SK-N-SH treated with all-trans-retinoic acid at 6 μM for 48 hours (cell line): ENCODE data around the gene FUBP3.

Source experiments
- ATAC-seq: fragments of 200-7000 bp; cut with Tn5 transposase; 3 replicates; pipeline ENCODE4 v1.9.1; 2020; ENCODE audit warnings: mild to moderate bottlenecking, moderate library complexity
- ARNTL ChIP-seq: fragments of 450-650 bp; formaldehyde crosslinking; IDR thresholded peaks from 2 replicates; pipeline ENCODE4 v1.5.0; 2020; ENCODE audit warnings: low read depth, mild to moderate bottlenecking, moderate library complexity, borderline replicate concordance
- CSDC2 ChIP-seq: fragments of 250-450 bp; sonication (Bioruptor Pico); IDR thresholded peaks from 2 replicates; pipeline ENCODE4 v1.5.0; 2020; ENCODE audit warnings: mild to moderate bottlenecking, moderate library complexity
- ESRRG ChIP-seq: fragments of 250-450 bp; sonication (Bioruptor Pico); IDR thresholded peaks from 2 replicates; pipeline ENCODE4 v1.6.1; 2021; ENCODE audit warnings: mild to moderate bottlenecking
- GLIS3 ChIP-seq: fragments of 250-450 bp; sonication (Bioruptor Pico); IDR thresholded peaks from 2 replicates; pipeline ENCODE4 v1.5.0; 2020; ENCODE audit warnings: mild to moderate bottlenecking, moderate library complexity
- ISL1 ChIP-seq: fragments of 250-450 bp; sonication (Bioruptor Pico); IDR thresholded peaks from 2 replicates; pipeline ENCODE4 v2.1.2; 2022; ENCODE audit warnings: mild to moderate bottlenecking, moderate library complexity
- PPARA ChIP-seq: fragments of 250-450 bp; sonication (Bioruptor Pico); IDR thresholded peaks from 2 replicates; pipeline ENCODE4 v1.5.0; 2020; ENCODE audit warnings: mild to moderate bottlenecking, borderline replicate concordance
- RARB ChIP-seq: fragments of 250-450 bp; sonication (Bioruptor Pico); IDR thresholded peaks from 2 replicates; pipeline ENCODE4 v1.8.0; 2021; ENCODE audit warnings: mild to moderate bottlenecking, moderate library complexity
- TCF4 ChIP-seq: fragments of 250-450 bp; sonication (Bioruptor Pico); IDR thresholded peaks from 2 replicates; pipeline ENCODE4 v1.8.0; 2021; ENCODE audit warnings: mild to moderate bottlenecking, moderate library complexity, borderline replicate concordance
- TSHZ2 ChIP-seq: fragments of 250-450 bp; sonication (Bioruptor Pico); IDR thresholded peaks from 2 replicates; pipeline ENCODE4 v1.5.0; 2020; ENCODE audit warnings: mild to moderate bottlenecking, moderate library complexity
- ZC3H10 ChIP-seq: fragments of 250-450 bp; sonication (Bioruptor Pico); IDR thresholded peaks from 2 replicates; pipeline ENCODE4 v1.5.1; 2021; ENCODE audit warnings: mild to moderate bottlenecking, moderate library complexity
- ZFP3 ChIP-seq: fragments of 250-450 bp; sonication (Bioruptor Pico); IDR thresholded peaks from 2 replicates; pipeline ENCODE4 v1.5.0; 2020; ENCODE audit warnings: mild to moderate bottlenecking, moderate library complexity
- ZFP30 ChIP-seq: fragments of 450-650 bp; formaldehyde crosslinking; IDR thresholded peaks from 2 replicates; pipeline ENCODE4 v1.5.0; 2022; ENCODE audit warnings: mild to moderate bottlenecking, moderate library complexity
- ZNF70 ChIP-seq: fragments of 450-650 bp; formaldehyde crosslinking; IDR thresholded peaks from 2 replicates; pipeline ENCODE4 v1.5.0; 2020; ENCODE audit warnings: mild to moderate bottlenecking, moderate library complexity
- ZNF8 ChIP-seq: fragments of 450-650 bp; formaldehyde crosslinking; IDR thresholded peaks from 2 replicates; pipeline ENCODE4 v1.5.0; 2020; ENCODE audit warnings: mild to moderate bottlenecking, moderate library complexity
- TF ChIP-seq, protein P1 (sequence below): fragments of 250-450 bp; sonication (Bioruptor Pico); IDR thresholded peaks from 2 replicates; pipeline ENCODE4 v1.5.1; 2020; ENCODE audit warnings: low read depth, mild to moderate bottlenecking, moderate library complexity
- TF ChIP-seq, protein P2 (sequence below): fragments of 250-450 bp; sonication (Bioruptor Pico); IDR thresholded peaks from 2 replicates; pipeline ENCODE4 v1.8.0; 2020; ENCODE audit warnings: mild to moderate bottlenecking, moderate library complexity, borderline replicate concordance
- TF ChIP-seq, protein P3 (sequence below): fragments of 250-450 bp; sonication (Bioruptor Pico); IDR thresholded peaks from 2 replicates; pipeline ENCODE4 v1.5.1; 2021; ENCODE audit warnings: mild to moderate bottlenecking, moderate library complexity

The FUBP3 gene

DNA sequence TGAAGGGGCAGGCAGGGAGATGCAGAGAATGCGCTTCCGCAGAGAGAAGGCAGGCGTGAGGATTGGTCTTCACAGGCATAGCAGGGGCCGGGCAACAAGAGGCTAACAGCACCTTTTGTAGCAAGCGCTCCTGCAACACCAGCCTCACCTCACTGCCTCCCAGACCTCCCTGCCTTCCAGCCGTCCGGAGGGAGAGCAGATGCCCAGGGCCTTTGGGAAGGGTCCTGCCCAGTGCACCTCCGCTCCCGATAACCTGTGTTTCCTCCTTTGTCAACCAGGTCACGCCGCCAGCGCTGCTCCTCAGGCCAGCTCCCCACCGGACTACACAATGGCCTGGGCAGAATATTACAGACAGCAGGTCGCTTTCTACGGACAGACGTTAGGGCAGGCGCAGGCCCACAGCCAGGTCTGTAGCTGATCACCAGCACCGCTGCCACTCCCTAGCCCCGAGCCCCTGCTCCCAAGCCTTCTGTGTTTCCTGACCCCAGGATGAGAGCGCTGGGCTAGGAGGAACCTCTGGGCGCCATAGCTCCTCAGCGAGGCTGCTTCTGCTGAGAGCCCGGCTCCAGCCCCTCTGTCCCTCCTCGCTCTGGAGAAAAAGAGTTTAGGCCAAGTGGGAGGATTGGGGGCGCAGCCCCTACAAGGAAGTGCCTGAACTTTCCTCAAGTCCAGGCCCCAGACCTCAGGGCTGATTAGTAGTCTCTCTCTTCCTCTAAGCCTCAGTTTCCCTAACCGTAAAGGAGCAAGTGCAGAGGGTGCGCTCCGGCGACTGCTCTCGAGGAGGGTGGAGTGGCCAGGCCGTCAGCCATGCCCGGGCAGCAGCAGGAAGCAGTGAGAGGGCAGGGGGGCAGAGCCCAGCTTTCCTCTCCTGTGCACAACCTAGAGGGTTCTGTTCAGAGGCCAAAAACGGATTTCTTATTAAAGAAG lies 56.6 kb downstream of the FUBP3 start (continued):
- TF ChIP-seq, protein P1, sequence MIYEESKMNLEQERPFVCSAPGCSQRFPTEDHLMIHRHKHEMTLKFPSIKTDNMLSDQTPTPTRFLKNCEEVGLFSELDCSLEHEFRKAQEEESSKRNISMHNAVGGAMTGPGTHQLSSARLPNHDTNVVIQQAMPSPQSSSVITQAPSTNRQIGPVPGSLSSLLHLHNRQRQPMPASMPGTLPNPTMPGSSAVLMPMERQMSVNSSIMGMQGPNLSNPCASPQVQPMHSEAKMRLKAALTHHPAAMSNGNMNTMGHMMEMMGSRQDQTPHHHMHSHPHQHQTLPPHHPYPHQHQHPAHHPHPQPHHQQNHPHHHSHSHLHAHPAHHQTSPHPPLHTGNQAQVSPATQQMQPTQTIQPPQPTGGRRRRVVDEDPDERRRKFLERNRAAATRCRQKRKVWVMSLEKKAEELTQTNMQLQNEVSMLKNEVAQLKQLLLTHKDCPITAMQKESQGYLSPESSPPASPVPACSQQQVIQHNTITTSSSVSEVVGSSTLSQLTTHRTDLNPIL (CRISPR knock-in tag) = no peak
- TF ChIP-seq, all 23 proteins: peak for 0

DNA sequence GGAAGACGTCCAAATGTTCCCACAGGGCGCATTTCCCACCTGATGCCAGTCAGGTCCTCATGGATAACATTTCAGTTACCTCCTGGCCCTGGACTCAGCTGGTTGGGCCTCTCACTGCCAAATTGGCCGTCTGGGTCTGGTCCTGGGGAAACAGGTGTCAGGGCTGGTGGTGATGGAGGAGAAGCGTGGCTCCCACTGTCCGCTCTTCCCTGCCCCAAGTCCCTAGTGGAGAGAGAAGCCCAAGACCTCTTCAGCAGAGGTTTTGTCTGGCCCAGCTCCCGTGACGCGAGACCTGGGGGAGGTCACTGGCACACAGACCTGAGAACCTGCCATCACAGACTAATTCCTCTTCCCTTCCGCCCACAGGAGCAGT lies 57.3 kb downstream of the FUBP3 start:
- TF ChIP-seq TCF4 (CRISPR knock-in tag) (no peak), PPARA (CRISPR knock-in tag) (no peak), CSDC2 (no peak), ESRRG (CRISPR knock-in tag) (no peak), ARNTL (CRISPR knock-in tag) (no peak), ZNF70 (CRISPR knock-in tag) (no peak)
- TF ChIP-seq, protein P2, sequence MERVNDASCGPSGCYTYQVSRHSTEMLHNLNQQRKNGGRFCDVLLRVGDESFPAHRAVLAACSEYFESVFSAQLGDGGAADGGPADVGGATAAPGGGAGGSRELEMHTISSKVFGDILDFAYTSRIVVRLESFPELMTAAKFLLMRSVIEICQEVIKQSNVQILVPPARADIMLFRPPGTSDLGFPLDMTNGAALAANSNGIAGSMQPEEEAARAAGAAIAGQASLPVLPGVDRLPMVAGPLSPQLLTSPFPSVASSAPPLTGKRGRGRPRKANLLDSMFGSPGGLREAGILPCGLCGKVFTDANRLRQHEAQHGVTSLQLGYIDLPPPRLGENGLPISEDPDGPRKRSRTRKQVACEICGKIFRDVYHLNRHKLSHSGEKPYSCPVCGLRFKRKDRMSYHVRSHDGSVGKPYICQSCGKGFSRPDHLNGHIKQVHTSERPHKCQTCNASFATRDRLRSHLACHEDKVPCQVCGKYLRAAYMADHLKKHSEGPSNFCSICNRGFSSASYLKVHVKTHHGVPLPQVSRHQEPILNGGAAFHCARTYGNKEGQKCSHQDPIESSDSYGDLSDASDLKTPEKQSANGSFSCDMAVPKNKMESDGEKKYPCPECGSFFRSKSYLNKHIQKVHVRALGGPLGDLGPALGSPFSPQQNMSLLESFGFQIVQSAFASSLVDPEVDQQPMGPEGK (CRISPR knock-in tag) = no peak
- TF ChIP-seq, protein P3, sequence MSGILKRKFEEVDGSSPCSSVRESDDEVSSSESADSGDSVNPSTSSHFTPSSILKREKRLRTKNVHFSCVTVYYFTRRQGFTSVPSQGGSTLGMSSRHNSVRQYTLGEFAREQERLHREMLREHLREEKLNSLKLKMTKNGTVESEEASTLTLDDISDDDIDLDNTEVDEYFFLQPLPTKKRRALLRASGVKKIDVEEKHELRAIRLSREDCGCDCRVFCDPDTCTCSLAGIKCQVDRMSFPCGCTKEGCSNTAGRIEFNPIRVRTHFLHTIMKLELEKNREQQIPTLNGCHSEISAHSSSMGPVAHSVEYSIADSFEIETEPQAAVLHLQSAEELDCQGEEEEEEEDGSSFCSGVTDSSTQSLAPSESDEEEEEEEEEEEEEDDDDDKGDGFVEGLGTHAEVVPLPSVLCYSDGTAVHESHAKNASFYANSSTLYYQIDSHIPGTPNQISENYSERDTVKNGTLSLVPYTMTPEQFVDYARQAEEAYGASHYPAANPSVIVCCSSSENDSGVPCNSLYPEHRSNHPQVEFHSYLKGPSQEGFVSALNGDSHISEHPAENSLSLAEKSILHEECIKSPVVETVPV = no peak
- no peak for ATAC-seq

DNA sequence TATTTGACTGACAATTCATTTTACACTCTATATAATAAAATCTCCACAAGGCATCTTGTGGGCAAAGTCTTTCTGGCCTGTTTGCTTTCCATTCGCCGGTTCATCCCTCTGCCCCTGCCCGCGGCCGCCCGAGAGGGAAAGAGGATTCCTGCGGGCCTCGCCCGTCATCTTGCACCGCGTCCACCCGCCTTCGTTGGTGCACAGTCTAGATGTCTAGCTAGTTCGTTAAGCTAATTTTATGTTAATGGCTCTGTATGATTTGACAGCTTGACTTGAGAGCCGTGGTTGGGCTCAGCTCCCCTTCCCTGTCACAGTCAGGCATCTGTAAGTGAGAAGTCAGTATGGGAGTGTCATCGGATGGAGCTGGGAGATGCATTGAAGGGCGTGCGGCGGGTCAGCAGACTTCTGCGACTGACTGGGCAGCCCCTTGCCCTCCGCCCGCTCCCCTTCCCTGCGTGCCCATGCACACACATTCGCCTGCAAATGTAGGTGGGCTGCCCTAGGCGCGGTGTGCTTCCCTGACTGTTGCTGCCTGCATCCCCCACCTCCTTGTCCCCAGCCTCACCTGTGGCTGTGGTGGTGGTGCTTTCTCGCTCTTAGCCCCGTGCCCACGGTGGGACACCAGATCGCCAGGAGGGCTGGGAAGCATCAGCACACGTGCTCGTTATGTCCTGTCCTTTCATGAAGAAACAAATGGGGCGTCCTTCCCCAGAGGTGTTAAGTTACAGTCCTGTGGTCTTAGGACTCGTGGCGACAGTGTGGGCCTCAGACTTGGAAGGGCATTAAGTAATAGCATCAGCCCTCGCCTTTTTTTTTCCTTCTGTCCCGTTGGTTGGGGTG lies 59.1 kb downstream of the FUBP3 start:
- no peak for ATAC-seq
- TF ChIP-seq ZFP30 (CRISPR knock-in tag) = no peak
- no peak for TF ChIP-seq ESRRG (CRISPR knock-in tag)
- no peak for TF ChIP-seq ZNF70 (CRISPR knock-in tag)
- TF ChIP-seq, protein P1 (CRISPR knock-in tag) = no peak
- TF ChIP-seq, all 23 proteins: peak for 0

DNA sequence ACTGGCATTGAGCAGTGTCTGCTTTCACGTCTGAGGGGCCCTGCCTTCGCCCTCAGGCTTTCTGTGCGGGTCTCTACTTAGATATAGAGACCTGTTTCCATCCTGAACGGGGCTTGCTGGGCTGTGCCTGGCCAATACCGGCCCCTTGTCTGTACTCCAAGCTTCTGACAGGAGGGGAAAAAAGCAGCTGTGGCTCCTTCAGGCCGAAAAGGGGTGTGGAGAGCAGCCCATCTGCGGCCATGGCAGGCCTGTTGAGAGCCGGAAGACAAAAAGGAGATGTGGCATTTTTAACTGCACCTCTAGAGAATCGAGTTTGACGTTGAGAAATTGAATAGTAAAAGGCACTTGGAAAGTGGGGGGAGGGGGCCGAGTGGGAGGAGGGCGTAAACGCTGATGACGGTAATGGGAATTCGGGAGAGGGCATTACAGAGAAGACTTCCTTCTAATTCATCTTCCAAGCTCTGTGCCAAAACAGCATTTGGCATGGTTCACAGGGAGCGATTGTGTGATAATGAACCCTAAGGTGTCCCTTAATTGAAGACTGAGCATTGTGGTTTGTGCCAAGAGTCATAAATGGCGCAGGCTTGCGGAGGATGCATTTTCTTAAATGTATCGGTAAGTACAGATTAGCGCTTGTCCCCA lies 59.9 kb downstream of the FUBP3 start:
- TF ChIP-seq GLIS3 (CRISPR knock-in tag) (no peak), ZNF8 (no peak), ZFP3 (CRISPR knock-in tag) (no peak), ISL1 (CRISPR knock-in tag) (no peak), TSHZ2 (CRISPR knock-in tag) (no peak), ZC3H10 (CRISPR knock-in tag) (no peak), RARB (CRISPR knock-in tag) (no peak)
- no peak for ATAC-seq
